MM.1S (cell line): Measurements from ENCODE around the gene ARMCX4.

Experiments
- DNase-seq: peaks from one replicate; pipeline ENCODE4 v3.0.0-alpha.2; 2015
- H2AFZ ChIP-seq: fragments of 300-600 bp; sonication (generic); 2 replicates; pipeline ENCODE4 v1.6.0; 2016; ENCODE audit warnings: antibody characterized with exemption, low read length
- H3F3A ChIP-seq: fragments of 300-600 bp; sonication (generic); 2 replicates; pipeline ENCODE4 v1.6.1; 2016; ENCODE audit warnings: mild to moderate bottlenecking, antibody characterized with exemption, low read length, moderate library complexity, mixed read lengths; ENCODE audit not compliant: insufficient read depth
- H3K27ac ChIP-seq: fragments of 300-600 bp; sonication (generic); 2 replicates; pipeline ENCODE4 v1.5.1; 2016; ENCODE audit warnings: mild to moderate bottlenecking, low read length
- H3K27me3 ChIP-seq: fragments of 300-600 bp; sonication (generic); replicated peaks from 2 replicates; pipeline ENCODE4 v1.6.0; 2016; ENCODE audit warnings: low read length; ENCODE audit not compliant: insufficient read depth
- H3K36me3 ChIP-seq: fragments of 300-600 bp; sonication (generic); replicated peaks from 2 replicates; pipeline ENCODE4 v1.6.1; 2016; ENCODE audit warnings: mild to moderate bottlenecking, low read length, mixed read lengths; ENCODE audit not compliant: insufficient read depth
- H3K4me1 ChIP-seq: fragments of 300-600 bp; sonication (generic); 2 replicates; pipeline ENCODE4 v1.6.1; 2016; ENCODE audit warnings: low read length, mixed read lengths
- H3K4me2 ChIP-seq: fragments of 300-600 bp; sonication (generic); 2 replicates; pipeline ENCODE4 v1.6.0; 2016; ENCODE audit warnings: low read depth, low read length
- H3K4me3 ChIP-seq: fragments of 300-600 bp; sonication (generic); 2 replicates; pipeline ENCODE4 v1.5.1; 2016; ENCODE audit warnings: low read length, mixed read lengths
- H3K79me2 ChIP-seq: fragments of 300-600 bp; sonication (generic); 2 replicates; pipeline ENCODE4 v1.6.1; 2016; ENCODE audit warnings: mixed run types, low read length, mixed read lengths
- H3K9ac ChIP-seq: fragments of 300-600 bp; sonication (generic); 2 replicates; pipeline ENCODE4 v1.6.1; 2016; ENCODE audit warnings: low read length, mixed read lengths
- H3K9me2 ChIP-seq: fragments of 300-600 bp; sonication (generic); replicated peaks from 2 replicates; pipeline ENCODE4 v1.6.1; 2016; ENCODE audit warnings: mild to moderate bottlenecking, low read length, mixed read lengths; ENCODE audit not compliant: insufficient read depth
- H3K9me3 ChIP-seq: fragments of 300-600 bp; sonication (generic); replicated peaks from 2 replicates; pipeline ENCODE4 v1.6.1; 2016; ENCODE audit warnings: mild to moderate bottlenecking, low read length, mixed read lengths; ENCODE audit not compliant: insufficient read depth
- H4K20me1 ChIP-seq: fragments of 300-600 bp; sonication (generic); 2 replicates; pipeline ENCODE4 v1.6.1; 2016; ENCODE audit warnings: mild to moderate bottlenecking, low read length, moderate library complexity, mixed read lengths; ENCODE audit not compliant: insufficient read depth
- EZH2 ChIP-seq: fragments of 300-600 bp; sonication (generic); optimal IDR thresholded peaks from 2 replicates; pipeline ENCODE3; 2017; ENCODE audit warnings: low read depth, mild to moderate bottlenecking, antibody characterized with exemption, low read length, mixed read lengths
- EZH2phosphoT487 ChIP-seq: fragments of 300-600 bp; sonication (generic); IDR thresholded peaks from 2 replicates; pipeline ENCODE4 v1.6.1; 2018; ENCODE audit warnings: antibody characterized with exemption, low read length
- TF ChIP-seq, protein P1 (sequence below): fragments of 300-600 bp; sonication (generic); IDR thresholded peaks from 2 replicates; pipeline ENCODE4 v1.5.1; 2016; ENCODE audit warnings: antibody characterized with exemption, low read length, mixed read lengths

Gene ARMCX4

DNA sequence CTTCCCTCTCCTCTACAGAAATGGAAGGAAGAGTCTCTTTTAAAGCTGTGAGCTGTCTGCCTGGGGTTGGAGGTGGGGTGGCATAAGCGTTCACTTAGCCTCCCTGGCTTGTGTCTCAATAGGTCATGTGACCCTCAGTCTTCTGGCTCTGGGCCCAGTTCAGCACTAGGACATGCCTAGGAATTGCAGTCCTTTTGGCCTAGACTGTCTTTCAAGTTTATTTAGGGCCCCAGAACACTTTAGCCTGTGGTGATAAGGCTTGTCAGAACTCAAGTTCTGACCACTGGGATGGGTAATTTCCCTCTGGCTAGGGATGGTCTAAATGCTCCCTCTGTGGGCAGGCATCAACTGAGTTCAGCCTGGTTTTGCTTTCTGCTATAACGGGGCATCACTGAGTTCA, 34.3 kb upstream of the ARMCX4 start:
- Histone ChIP-seq H3K9me3 (no peaks in the 10 kb centered on the region), H3K36me3 (no peaks in the 10 kb centered on the region), H4K20me1 (no peaks in the 10 kb centered on the region), H3K27me3 (no peaks in the 10 kb centered on the region), H3K27ac (no peak overlapping the region), H3K9ac (no peak overlapping the region), H3K4me2 (no peak overlapping the region), H3F3A (no peaks in the 10 kb centered on the region), H3K9me2 (no peaks in the 10 kb centered on the region), H3K4me1 (no peaks in the 10 kb centered on the region), H3K4me3 (no peak overlapping the region), H3K79me2 (no peaks in the 10 kb centered on the region), H2AFZ (no peak overlapping the region)
- no peak for DNase-seq
- TF ChIP-seq, protein P1, sequence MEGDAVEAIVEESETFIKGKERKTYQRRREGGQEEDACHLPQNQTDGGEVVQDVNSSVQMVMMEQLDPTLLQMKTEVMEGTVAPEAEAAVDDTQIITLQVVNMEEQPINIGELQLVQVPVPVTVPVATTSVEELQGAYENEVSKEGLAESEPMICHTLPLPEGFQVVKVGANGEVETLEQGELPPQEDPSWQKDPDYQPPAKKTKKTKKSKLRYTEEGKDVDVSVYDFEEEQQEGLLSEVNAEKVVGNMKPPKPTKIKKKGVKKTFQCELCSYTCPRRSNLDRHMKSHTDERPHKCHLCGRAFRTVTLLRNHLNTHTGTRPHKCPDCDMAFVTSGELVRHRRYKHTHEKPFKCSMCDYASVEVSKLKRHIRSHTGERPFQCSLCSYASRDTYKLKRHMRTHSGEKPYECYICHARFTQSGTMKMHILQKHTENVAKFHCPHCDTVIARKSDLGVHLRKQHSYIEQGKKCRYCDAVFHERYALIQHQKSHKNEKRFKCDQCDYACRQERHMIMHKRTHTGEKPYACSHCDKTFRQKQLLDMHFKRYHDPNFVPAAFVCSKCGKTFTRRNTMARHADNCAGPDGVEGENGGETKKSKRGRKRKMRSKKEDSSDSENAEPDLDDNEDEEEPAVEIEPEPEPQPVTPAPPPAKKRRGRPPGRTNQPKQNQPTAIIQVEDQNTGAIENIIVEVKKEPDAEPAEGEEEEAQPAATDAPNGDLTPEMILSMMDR, result no peak
- TF ChIP-seq EZH2phosphoT487 (no peak), EZH2 (no peak)

- no peak overlapping the region for H2AFZ ChIP-seq
- TF ChIP-seq, protein P1, result no peak
- TF ChIP-seq EZH2 (no peak), EZH2phosphoT487 (no peak)
- H3F3A ChIP-seq, result no peaks in the 10 kb centered on the region
- no peak overlapping the region for H3K4me2 ChIP-seq
- H3K27ac ChIP-seq, result no peak overlapping the region
- H3K36me3 ChIP-seq, result no peaks in the 10 kb centered on the region
- DNase-seq, result no peak
- H4K20me1 ChIP-seq, result no peaks in the 10 kb centered on the region
- H3K79me2 ChIP-seq, result no peaks in the 10 kb centered on the region
- H3K27me3 ChIP-seq, result no peaks in the 10 kb centered on the region
- H3K4me3 ChIP-seq, result no peak overlapping the region
- no peak overlapping the region for H3K9ac ChIP-seq
- H3K4me1 ChIP-seq, result no peaks in the 10 kb centered on the region
- H3K9me2 ChIP-seq, result no peaks in the 10 kb centered on the region
- no peaks in the 10 kb centered on the region for H3K9me3 ChIP-seq
Observed at GRCh38 chrX:101452056-101452455, 33.2 kb upstream of the ARMCX4 start.

DNA sequence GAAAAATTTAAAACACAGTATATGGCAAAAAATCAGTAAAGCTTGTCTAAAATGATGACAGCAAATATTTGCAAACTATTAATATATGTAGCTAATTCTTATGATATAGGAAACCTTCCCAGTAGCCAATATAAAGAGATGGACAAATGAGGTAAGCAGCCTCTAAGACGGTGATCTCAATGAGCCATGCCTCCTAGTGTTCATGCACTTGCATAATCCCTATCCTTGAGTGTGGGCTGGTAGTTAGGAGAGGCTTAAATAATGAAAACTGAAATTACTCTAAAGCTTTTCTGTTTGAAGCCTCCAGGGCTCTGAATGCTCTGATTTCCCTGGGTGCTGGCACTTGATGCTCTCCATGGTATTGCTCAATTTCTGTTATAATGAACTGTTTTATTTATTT, 24.6 kb upstream of the ARMCX4 start:
- TF ChIP-seq, protein P1, result no peak
- TF ChIP-seq EZH2 (no peak), EZH2phosphoT487 (no peak)
- Histone ChIP-seq H3K4me1 (no peaks in the 10 kb centered on the region), H3K9me3 (no peaks in the 10 kb centered on the region), H3K27me3 (no peaks in the 10 kb centered on the region), H3F3A (no peaks in the 10 kb centered on the region), H3K9ac (no peak overlapping the region), H3K27ac (no peak overlapping the region), H3K4me2 (no peak overlapping the region), H4K20me1 (no peaks in the 10 kb centered on the region), H2AFZ (no peak overlapping the region), H3K9me2 (no peaks in the 10 kb centered on the region), H3K4me3 (no peak overlapping the region), H3K79me2 (no peaks in the 10 kb centered on the region), H3K36me3 (no peaks in the 10 kb centered on the region)
- no peak for DNase-seq
